HG03039 (cell line): ENCODE measurements around the gene JPH3.

Experiments
- ATAC-seq: cut with Tn5 transposase; IDR thresholded peaks from one replicate; pipeline ENCODE4 v1.9.1; 2021; ENCODE audit warnings: mild to moderate bottlenecking, moderate library complexity; ENCODE audit not compliant: unreplicated experiment

JPH3 gene

DNA sequence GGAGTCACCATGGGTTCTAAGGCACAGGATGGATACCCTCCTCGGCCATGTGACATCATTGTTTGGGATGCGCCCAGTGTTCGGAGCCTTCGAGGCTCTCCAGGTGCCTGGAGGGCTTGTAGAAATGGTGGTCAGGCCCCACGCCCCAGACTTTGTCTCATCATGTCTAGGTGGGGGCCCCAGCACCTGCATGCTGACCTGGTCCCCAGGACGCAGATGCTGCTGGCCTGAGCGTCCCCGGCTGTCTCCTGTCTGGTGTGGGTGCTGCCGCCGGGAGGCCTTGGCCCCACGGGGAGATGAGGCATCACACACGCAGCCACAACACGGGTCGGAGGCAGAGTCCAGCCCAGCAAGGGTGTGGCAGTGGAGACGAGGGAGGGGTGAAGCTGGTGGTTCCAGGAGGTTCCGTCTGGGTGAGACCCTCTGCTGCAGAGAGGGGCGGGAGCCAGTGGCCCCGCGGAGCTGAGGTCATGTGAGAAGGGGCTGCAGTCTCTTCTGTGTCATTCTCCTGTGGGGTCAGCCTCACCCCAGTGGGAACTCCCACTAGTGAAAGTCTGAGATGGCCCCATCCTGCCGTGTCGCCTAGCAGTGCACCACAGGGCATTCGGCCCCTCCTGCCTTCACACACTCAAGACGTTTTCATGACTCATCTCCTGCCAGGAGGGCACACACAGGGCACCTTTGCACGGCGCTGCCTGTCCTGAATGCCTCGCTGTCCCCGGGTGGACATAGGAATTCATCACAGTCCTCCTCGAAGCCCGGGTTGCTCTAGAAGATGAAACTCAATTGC lies 46.6 kb downstream of the JPH3 start:
- ATAC-seq: no peak

GRCh38 chr16:87652386-87652785 lies 50.1 kb downstream of the JPH3 start:
- no peak for ATAC-seq

DNA sequence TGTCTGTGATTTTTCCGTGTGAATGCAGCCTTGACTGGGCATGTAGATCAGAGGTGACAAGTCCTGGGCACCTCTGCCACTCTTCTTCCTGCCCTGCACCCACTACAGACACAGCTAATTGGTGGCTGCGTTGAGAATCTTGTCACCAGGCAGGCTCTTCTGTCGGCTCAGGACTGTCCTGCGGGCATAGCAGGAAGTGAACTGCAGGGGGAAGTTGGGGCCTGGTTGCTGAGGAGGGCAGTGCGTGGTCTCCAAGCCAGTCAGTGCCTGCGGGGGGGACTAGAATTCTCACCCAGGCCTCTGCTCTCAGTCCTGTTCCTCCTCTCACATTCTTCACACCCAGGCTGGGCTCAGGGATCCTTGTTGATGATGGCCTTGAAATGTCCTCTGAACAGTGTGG lies 50.5 kb downstream of the JPH3 start:
- ATAC-seq: no peak

DNA sequence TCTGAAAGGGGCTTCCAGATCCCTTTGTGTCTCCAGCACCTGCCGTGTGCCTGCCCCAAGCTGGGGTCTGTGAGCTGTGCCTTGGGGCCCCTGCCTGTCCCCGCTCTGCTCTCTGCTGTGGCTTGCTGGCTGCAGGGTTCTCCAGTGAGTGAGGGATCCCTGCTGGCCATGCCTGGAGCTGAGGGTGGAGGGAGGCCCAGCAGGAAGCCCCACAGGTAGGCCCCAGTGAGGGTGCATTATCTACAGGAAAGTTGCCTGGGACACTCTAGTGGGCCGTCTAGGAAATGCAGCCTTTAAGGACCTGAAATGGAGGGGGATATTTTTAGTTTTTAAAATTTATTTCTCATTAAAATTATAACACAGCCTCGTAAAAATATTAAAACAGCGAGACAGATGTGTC lies 50.9 kb downstream of the JPH3 start:
- no peak for ATAC-seq

DNA sequence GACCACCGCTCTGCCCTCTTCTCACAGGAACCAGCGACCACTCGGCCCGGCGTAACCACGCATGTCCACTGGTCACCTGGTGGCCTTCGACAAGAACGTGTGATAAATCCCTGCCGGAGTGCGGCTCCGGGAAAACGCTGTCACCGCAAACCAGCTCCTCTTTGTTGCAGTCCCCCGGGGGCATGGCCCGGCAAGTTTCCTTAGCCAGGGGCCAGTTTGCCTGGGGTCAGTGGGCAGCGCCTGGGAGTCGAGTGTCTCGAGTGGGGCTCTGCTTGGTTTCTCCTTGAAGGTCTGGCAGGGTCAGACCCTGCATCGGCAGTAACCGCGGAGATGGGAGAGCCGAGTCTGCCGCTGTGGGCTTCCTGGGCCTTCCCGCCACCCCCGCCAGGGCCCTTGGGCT lies 52.5 kb downstream of the JPH3 start:
- no peak for ATAC-seq

GRCh38 chr16:87656328-87656727 lies 54.0 kb downstream of the JPH3 start:
- no peak for ATAC-seq

GRCh38 chr16:87657621-87658192 lies 55.4 kb downstream of the JPH3 start:
- ATAC-seq: no peak

DNA sequence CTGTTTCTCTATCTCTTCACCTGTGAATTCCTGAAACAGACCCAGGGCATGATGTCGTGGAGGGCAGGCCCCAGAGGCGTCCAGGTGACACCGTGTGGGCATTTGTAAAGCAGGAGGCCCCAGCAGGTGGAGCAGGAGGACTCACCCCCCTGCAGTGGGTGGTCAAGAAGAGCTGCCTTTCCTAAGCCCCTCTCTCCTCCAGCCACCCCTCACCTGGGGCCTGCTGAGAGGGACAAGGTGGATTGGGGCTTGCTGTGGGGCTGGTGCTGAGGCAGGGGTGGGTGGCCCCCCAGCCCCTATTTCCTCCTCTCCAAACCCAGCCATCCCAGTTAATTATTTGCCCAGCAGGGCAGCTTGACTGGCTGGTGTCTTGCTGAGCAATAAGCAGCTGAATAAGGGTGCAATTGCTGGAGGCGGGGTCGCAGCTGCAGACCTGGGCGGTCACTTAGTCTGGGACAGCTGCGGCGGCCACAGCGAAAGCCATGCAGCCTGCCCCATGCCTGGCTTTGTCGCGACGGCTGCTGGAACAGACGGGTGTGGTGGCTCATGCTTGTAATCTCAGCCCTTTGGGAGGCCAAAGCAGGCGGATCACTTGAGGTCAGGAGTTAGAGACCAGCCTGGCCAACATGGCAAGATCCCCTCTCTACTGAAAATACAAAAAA lies 56.4 kb downstream of the JPH3 start:
- ATAC-seq: no peak

GRCh38 chr16:87661561-87661960 lies 59.3 kb downstream of the JPH3 start:
- no peak for ATAC-seq

DNA sequence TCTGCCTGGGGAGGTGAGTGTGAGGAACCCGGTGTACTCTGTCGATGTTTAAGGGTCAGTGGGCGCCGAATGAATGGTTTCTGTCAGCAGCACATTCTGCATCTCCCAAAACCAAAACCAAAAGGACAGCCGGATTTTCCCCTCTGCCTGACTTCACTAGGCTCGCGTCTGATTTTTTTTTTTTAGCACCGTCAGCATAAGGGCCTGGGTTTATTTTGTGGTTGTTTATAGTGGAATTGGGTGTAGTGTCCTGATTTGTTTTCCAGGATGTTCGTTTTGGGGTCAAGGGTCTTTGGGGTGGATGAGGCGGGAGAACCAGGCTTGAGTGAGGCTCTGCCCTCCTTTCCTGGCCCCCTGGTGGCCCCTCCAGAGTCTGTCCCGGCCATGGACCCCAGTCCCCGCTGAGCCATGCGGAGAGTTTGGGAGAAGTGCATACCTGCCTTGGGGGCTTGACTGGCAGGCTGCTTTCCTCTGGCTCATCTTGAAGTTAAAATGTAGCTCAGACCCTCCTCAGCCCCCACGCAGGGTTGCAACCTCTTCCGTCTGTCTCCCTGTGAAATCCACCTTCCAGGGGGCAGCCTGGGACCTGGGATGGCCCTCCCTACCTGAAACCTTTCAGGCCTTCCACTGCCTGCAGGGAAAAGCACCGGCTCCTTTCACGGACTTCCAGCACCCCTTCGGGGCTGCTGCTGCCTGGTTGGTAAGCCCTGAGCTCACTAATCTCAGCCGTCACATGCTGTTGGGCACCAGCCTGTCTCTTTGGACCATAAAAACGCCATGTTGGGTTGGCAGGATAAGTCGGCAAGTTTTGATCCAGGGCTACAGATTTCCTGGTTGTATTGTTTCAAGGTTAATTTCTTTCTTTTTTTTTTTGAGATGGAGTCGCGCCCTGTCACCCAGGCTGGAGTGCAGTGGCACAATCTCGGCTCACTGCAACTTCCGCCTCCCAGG lies 60.2 kb downstream of the JPH3 start:
- ATAC-seq: no peak

DNA sequence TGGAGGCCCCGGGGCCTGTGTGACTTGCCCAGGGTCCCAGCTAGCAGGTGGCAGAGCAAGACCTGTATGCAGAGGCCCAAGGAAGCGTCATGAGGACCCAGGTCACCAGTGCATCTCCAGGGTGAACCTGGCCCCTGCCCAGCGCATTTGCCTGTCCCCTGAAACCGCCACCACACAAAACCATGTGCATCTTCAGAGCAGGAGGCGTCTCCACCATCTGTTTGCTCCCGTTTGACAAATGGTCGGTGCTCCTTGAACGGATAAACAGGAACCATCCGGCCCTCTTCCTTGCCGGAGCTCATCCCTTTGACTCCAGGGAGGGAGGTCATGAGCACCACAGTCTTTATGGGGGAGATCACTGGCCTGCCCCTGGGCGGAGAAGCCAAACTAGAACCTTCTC lies 62.5 kb downstream of the JPH3 start:
- no peak for ATAC-seq

GRCh38 chr16:87665193-87665592 lies 62.9 kb downstream of the JPH3 start:
- ATAC-seq: no peak

- no peak for ATAC-seq
Measured at GRCh38 chr16:87666919-87667318, 64.6 kb downstream of the JPH3 start.

GRCh38 chr16:87667443-87667842 lies 65.1 kb downstream of the JPH3 start:
- ATAC-seq: no peak

GRCh38 chr16:87667946-87668345 lies 65.6 kb downstream of the JPH3 start:
- no peak for ATAC-seq

GRCh38 chr16:87669672-87670071 lies 67.4 kb downstream of the JPH3 start:
- ATAC-seq: no peak

DNA sequence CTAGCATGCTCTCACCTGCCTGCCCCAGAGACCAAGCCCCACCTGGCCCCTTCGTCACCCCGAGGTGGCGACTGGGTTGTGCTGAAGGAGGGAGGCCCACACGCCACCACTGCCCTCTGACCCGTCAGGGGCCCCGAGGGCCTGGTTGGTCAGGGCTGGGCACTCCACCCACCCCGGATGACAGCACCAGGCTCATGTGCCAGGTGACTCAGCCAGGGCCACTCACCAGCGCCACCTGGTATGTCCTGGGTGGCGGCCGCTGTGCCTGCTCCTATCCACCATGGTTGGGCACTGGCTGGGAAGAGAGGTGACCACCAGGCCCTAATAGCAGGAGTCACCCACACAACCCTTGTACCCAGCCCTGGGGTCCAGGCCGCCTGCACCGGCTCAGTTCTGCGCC lies 68.9 kb downstream of the JPH3 start:
- no peak for ATAC-seq

GRCh38 chr16:87671715-87672270 lies 69.5 kb downstream of the JPH3 start:
- ATAC-seq: no peak

- ATAC-seq: no peak
Measured at GRCh38 chr16:87674419-87674818, 72.1 kb downstream of the JPH3 start.

DNA sequence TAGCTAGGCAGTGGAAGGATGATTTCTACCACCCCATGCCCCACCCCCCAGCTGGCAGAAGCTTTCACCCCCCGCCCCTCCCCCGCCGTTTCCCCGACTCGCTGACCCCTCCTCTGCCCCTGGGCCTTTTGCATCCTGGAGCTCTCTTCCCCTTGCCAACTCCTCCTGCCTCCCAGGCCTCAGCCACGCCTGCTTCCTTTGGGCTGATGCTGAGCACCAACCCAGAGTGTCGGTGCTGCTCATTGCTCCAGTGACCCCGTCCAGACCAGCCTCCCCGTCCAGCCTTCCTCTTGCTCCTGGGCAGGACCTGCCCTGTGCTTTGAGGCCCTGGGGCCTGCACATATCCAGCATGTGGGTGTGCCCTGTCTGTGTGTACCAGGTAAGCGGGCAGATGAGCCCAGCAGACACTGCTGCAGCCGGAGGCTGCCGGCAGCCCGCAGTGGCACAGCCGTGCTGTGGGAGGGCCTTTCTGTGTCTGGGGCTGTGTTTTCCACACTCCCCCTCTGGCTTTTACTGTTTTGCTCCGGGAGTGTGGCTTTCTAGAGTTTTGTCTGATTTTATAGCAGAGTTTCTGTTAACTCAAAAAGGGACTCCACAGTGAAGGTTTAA lies 72.9 kb downstream of the JPH3 start:
- ATAC-seq: no peak
